Breast epithelium (tissue), 3 donors: ENCODE data around the gene RPEL1.

Experiments
- POLR2A ChIP-seq: fragments of 450-650 bp; IDR thresholded peaks from one replicate; pipeline ENCODE4 v1.6.1; 2016; ENCODE audit warnings: antibody characterized with exemption, mild to moderate bottlenecking, moderate library complexity
- POLR2AphosphoS5 ChIP-seq, 3 donors: sonication (generic); formaldehyde crosslinking; IDR thresholded peaks; one replicate each; pipeline ENCODE4 v1.6.1; 2017; ENCODE audit warnings: antibody characterized with exemption in 3 of 3
- TF ChIP-seq, protein P1 (sequence below), 3 donors: fragments of 450-650 bp; IDR thresholded peaks; one replicate each; pipeline ENCODE4 v1.5.1; 2016 to 2017; ENCODE audit warnings: antibody characterized with exemption in 3 of 3, mild to moderate bottlenecking in 3 of 3, moderate library complexity in 3 of 3

GRCh38 chr10:103281753-103282152 is 36.1 kb downstream of the RPEL1 start:
- TF ChIP-seq, protein P1, sequence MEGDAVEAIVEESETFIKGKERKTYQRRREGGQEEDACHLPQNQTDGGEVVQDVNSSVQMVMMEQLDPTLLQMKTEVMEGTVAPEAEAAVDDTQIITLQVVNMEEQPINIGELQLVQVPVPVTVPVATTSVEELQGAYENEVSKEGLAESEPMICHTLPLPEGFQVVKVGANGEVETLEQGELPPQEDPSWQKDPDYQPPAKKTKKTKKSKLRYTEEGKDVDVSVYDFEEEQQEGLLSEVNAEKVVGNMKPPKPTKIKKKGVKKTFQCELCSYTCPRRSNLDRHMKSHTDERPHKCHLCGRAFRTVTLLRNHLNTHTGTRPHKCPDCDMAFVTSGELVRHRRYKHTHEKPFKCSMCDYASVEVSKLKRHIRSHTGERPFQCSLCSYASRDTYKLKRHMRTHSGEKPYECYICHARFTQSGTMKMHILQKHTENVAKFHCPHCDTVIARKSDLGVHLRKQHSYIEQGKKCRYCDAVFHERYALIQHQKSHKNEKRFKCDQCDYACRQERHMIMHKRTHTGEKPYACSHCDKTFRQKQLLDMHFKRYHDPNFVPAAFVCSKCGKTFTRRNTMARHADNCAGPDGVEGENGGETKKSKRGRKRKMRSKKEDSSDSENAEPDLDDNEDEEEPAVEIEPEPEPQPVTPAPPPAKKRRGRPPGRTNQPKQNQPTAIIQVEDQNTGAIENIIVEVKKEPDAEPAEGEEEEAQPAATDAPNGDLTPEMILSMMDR (IDR thresholded peaks at IDR 0.05), result no peak
- TF ChIP-seq POLR2AphosphoS5 (IDR thresholded peaks at IDR 0.05) (no peak), POLR2A (no peak)
